Transverse colon (tissue), 3 donors: ENCODE data around the gene PTPRG.

Experiments
- EP300 ChIP-seq: sonication (generic); formaldehyde crosslinking; IDR thresholded peaks from one replicate; pipeline ENCODE4 v1.6.1; 2017; ENCODE audit warnings: antibody characterized with exemption, low read depth
- POLR2AphosphoS5 ChIP-seq, 3 donors: sonication (generic); formaldehyde crosslinking; IDR thresholded peaks; one replicate each; pipeline ENCODE4 v1.6.1; 2016; ENCODE audit warnings: antibody characterized with exemption in 3 of 3

DNA sequence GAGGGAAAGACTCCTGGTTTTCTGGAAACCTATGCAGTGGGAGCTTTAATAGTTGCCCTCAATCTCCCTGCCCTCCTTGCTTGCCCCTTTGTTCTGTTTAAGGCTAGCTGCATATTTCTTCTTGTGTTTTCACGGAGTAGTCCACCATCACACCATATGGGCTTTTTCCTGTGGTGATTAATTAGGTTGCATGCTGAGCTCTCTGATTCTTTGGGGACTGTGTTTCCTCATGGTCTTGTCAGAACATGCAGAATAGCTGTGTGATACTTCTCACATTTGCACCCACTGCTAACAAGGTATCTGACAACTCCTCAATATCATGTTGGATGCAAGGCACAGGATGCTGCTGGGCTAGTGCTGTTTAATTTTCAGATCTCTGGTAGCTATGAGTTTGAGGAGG is 139.6 kb downstream of the PTPRG start:
- no peak for TF ChIP-seq POLR2AphosphoS5 (IDR thresholded peaks at IDR 0.05)
- no peak for TF ChIP-seq EP300
